ENCODE results near the gene DCUN1D3. TPM values are rescaled to one million over a fixed set of nuclear protein-coding genes. Genes with fewer than 3 reads are reported as not detected.

Gene DCUN1D3
- total and polyA plus RNA-seq, 12 donors: 7.2 to 47.2 (median 24.5) TPM

- no peaks in the 10 kb centered on the region for H3K36me3 ChIP-seq (replicated peaks in 1 of 2)
- H3K27ac ChIP-seq: peak overlapping the region in 2 of 5 donors; percentile 19 to 27
- no peak for DNase-seq
- intact Hi-C loops (cut with DNase I): loop anchor here (5.0 to 10.0 kb wide), 2 partner anchors 44 to 92 kb away; no protein-coding TSS in a partner anchor
- H3K4me1 ChIP-seq (replicated peaks in 1 of 2): peaks cover 16 to 48% of the 10 kb centered on the region in 2 donors
- H3K27me3 ChIP-seq: no peaks in the 10 kb centered on the region
- H3K9me3 ChIP-seq (replicated peaks in 1 of 3): no peaks in the 10 kb centered on the region
- 68 to 78% (median 75%) methylated on average over 5 of the region's 5 CpGs for WGBS, 4 donors
- no peak overlapping the region for H3K4me3 ChIP-seq
- TF ChIP-seq, protein P1, sequence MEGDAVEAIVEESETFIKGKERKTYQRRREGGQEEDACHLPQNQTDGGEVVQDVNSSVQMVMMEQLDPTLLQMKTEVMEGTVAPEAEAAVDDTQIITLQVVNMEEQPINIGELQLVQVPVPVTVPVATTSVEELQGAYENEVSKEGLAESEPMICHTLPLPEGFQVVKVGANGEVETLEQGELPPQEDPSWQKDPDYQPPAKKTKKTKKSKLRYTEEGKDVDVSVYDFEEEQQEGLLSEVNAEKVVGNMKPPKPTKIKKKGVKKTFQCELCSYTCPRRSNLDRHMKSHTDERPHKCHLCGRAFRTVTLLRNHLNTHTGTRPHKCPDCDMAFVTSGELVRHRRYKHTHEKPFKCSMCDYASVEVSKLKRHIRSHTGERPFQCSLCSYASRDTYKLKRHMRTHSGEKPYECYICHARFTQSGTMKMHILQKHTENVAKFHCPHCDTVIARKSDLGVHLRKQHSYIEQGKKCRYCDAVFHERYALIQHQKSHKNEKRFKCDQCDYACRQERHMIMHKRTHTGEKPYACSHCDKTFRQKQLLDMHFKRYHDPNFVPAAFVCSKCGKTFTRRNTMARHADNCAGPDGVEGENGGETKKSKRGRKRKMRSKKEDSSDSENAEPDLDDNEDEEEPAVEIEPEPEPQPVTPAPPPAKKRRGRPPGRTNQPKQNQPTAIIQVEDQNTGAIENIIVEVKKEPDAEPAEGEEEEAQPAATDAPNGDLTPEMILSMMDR (IDR thresholded peaks at IDR 0.05): no peak
- TF ChIP-seq POLR2A (IDR thresholded peaks at IDR 0.05): no peak
Observed at GRCh38 chr16:20853143-20853542, 47.0 kb downstream of the DCUN1D3 start.

- Histone ChIP-seq H3K4me3 (no peak overlapping the region), H3K27ac (peak overlapping the region; percentile 0 to 83 (median 56)), H3K36me3 (replicated peaks in 1 of 2) (no peaks in the 10 kb centered on the region), H3K27me3 (no peaks in the 10 kb centered on the region), H3K9me3 (replicated peaks in 1 of 3) (no peaks in the 10 kb centered on the region), H3K4me1 (replicated peaks in 1 of 2) (peaks cover 16 to 48% of the 10 kb centered on the region in 2 donors)
- intact Hi-C loops (cut with DNase I): loop anchor here (5.0 to 10.0 kb wide), 2 partner anchors 46 to 93 kb away; no protein-coding TSS in a partner anchor
- TF ChIP-seq, protein P1 (IDR thresholded peaks at IDR 0.05): no peak
- peak in 1 of 2 donors; percentile 62 for TF ChIP-seq POLR2A (IDR thresholded peaks at IDR 0.05)
- WGBS, 4 donors: 12 to 28% (median 21%) methylated on average over 2 of the region's 2 CpGs
- DNase-seq: peak; percentile 45 to 94 (median 86)
Observed at GRCh38 chr16:20851601-20852000, 48.6 kb downstream of the DCUN1D3 start.

DNA sequence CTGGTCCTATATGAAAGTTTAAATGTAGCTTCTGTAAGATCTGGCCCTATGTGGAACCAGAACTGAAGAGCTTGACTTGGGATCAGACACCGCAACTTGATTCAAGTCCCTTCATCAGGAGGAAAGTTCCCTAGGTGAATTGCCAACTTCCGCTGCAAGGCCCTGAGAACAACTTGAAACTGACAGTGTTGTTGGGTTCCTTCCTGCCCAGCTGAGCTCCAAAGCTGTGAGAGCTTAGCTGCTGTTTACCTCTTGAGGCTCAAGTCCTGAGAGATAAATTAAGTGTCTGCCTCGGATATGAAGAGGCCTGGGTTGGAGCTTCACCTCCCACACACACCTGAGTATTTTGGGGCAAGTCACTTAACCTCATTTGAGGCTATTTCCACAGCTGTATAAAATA is 49.2 kb downstream of the DCUN1D3 start:
- DNase-seq: no peak
- intact Hi-C loops (cut with DNase I): loop anchor here (5.0 to 10.0 kb wide), 2 partner anchors 46 to 94 kb away; no protein-coding TSS in a partner anchor
- peaks cover 16 to 48% of the 10 kb centered on the region in 2 donors for H3K4me1 ChIP-seq (replicated peaks in 1 of 2)

DNA sequence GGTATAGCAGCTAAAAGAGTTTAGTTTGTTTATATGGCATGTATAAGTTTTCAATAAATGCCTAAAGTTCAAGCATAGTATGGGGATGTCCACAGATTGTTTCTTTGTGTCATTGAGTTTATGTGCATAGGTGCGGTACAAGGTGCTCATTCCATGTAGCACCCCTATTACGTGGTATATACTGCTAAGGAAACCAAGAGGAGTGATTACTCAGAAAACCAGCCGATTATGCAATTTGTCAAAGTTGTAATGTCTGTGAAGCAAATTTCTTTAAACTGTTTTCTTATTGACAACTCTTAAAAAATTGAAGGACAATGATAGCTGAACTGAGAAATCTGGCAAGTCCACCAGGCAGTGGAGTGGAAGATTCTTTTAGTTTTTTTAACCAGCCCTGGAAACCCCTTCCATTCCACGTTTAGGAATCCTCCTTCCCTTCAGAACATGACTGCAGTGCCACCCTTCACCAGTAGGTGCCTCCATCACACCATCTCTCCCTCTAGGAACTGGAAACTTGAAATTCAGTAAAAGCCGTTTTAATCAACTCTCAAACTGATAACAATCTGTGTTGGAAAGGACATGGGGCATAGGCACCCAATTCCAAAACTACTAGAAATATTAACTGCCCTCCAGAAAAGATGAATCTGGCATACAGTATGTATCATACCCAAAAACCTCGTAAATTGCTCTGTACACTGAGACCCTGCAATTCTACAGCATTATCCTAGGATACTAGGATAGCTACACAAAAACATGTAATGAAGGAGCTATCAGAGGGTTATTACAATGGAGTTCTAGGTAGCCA is 50.4 kb downstream of the DCUN1D3 start:
- Histone ChIP-seq H3K9me3 (replicated peaks in 1 of 3) (no peaks in the 10 kb centered on the region), H3K36me3 (replicated peaks in 1 of 2) (no peaks in the 10 kb centered on the region), H3K27ac (peak overlapping the region in 4 of 5 donors; percentile 4 to 83 (median 56)), H3K4me1 (replicated peaks in 1 of 2) (peaks cover 16 to 48% of the 10 kb centered on the region in 2 donors), H3K4me3 (no peak overlapping the region), H3K27me3 (no peaks in the 10 kb centered on the region)
- WGBS, 4 donors: 29 to 40% (median 38%) methylated on average over 6 of the region's 6 CpGs
- DNase-seq: peak; percentile 62 to 93 (median 78)
- intact Hi-C loops (cut with DNase I): loop anchor here (5.0 to 10.0 kb wide), 5 partner anchors 48 to 238 kb away; no protein-coding TSS in a partner anchor
- TF ChIP-seq, protein P1 (IDR thresholded peaks at IDR 0.05): peak; percentile 95 to 99 (median 98)
- TF ChIP-seq POLR2A (IDR thresholded peaks at IDR 0.05): no peak

More for the DNA sequence above, 49.2 kb downstream of the DCUN1D3 start:
- 66 to 80% (median 74%) methylated on average over 3 of the region's 3 CpGs for WGBS, 4 donors
- H3K27me3 ChIP-seq: no peaks in the 10 kb centered on the region
- no peak for TF ChIP-seq POLR2A (IDR thresholded peaks at IDR 0.05)
- TF ChIP-seq, protein P1 (IDR thresholded peaks at IDR 0.05): no peak
- no peak overlapping the region for H3K4me3 ChIP-seq
- H3K9me3 ChIP-seq (replicated peaks in 1 of 3): no peaks in the 10 kb centered on the region
- H3K36me3 ChIP-seq (replicated peaks in 1 of 2): no peaks in the 10 kb centered on the region
- H3K27ac ChIP-seq: peak overlapping the region; percentile 0 to 83 (median 56)
